MCF 10A (cell line): ENCODE results near the gene GALR3. TPM values are rescaled to one million over a fixed set of nuclear protein-coding genes. Genes with fewer than 3 reads are reported as not detected.

Experiments used
- BruUV-seq: library from RNA; stranded (reverse); fragments of 400-500 nt; replicated peaks from 2 replicates; lab custom pipeline; 2021; lab: Mats Ljungman, UMichigan
- CTCF ChIA-PET: fragments of 300-600 bp; sonication (Branson Sonifier 250); formaldehyde crosslinking; extraction: SDS; loops from one replicate; lab custom pipeline; 2021; ENCODE audit warnings: antibody characterized with exemption, inconsistent platforms; lab: Yijun Ruan, JAX
- POLR2A ChIA-PET: fragments of 300-600, 350-650 bp; sonication (Branson Sonifier 250); formaldehyde crosslinking; extraction: SDS; loops from one replicate; lab custom pipeline; 2020; ENCODE audit warnings: antibody characterized with exemption, inconsistent platforms; lab: Yijun Ruan, JAX
- DNase-seq: peaks from one replicate; pipeline ENCODE4 v3.0.0-alpha.2; 2018; ENCODE audit not compliant: unreplicated experiment
- H3K27ac Mint-ChIP-seq: one replicate; pipeline ENCODE4 v1.8.0; 2022; ENCODE audit warnings: mild to moderate bottlenecking, low read depth, mixed read lengths; ENCODE audit not compliant: unreplicated experiment
- H3K27me3 Mint-ChIP-seq: one replicate; pipeline ENCODE4 v1.8.0; 2022; ENCODE audit warnings: mixed read lengths; ENCODE audit not compliant: insufficient read depth, unreplicated experiment
- H3K36me3 Mint-ChIP-seq: one replicate; pipeline ENCODE4 v1.8.0; 2022; ENCODE audit warnings: mild to moderate bottlenecking, moderate library complexity, mixed read lengths; ENCODE audit not compliant: insufficient read depth, unreplicated experiment
- H3K4me1 Mint-ChIP-seq: one replicate; pipeline ENCODE4 v1.8.0; 2022; ENCODE audit warnings: mixed read lengths; ENCODE audit not compliant: insufficient read depth, unreplicated experiment
- H3K4me3 Mint-ChIP-seq: one replicate; pipeline ENCODE4 v1.8.0; 2022; ENCODE audit warnings: mild to moderate bottlenecking, moderate library complexity, mixed read lengths; ENCODE audit not compliant: unreplicated experiment
- H3K9me3 Mint-ChIP-seq: one replicate; pipeline ENCODE4 v1.8.0; 2022; ENCODE audit warnings: mixed read lengths; ENCODE audit not compliant: unreplicated experiment
- intact Hi-C: fragments of 100-400 bp; cut with micrococcal nuclease; formaldehyde crosslinking; loops from 2 replicates; pipeline ENCODE4 v1.14.1; 2022
- total RNA-seq: library from RNA; stranded (reverse); gene quantifications from 2 replicates; pipeline ENCODE4 v1.2.3, GENCODE V29; 2022
- TF ChIP-seq, protein P1 (sequence below): fragments of 200-600 bp; IDR thresholded peaks from one replicate; pipeline ENCODE4 v1.8.0; 2022; ENCODE audit warnings: antibody characterized with exemption, mild to moderate bottlenecking; ENCODE audit not compliant: unreplicated experiment

Gene GALR3
- total RNA-seq, 1 experiment from 2014 or later = 0.26 TPM

DNA sequence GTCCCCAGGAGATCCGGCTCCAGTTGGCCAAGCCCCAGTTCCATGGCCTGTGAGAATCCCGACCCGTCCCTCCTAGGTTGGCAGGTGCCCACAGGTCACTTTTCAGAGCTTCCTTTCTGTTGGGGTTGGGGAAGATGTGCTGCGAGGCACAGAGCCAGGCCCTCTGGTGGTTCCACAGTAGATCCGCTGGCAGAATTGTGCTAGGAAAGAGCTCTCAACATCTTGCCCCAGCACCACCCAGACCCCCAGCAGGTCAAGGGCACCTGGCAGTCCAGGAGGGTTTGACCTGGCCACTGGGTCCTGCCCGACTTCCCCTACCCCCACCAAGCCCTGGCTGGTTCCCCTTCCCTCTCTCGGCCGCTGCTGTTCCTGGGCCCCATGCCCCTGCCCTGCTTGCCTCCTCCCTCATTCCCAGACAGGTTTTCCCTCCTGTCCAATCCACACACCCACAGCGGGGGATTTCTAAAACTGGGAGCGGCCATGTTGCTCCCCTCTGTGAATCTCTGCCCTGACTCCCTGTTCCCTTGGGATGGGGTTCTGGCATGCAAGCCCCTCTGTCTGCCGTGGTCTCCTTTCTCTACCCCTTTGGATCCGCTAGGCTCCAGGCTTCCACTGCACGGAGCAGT, 41.6 kb upstream of the GALR3 start:
- intact Hi-C loops = no loop called here
- peaks cover 9% of the 10 kb centered on the region for H3K36me3 Mint-ChIP-seq
- TF ChIP-seq, protein P1, sequence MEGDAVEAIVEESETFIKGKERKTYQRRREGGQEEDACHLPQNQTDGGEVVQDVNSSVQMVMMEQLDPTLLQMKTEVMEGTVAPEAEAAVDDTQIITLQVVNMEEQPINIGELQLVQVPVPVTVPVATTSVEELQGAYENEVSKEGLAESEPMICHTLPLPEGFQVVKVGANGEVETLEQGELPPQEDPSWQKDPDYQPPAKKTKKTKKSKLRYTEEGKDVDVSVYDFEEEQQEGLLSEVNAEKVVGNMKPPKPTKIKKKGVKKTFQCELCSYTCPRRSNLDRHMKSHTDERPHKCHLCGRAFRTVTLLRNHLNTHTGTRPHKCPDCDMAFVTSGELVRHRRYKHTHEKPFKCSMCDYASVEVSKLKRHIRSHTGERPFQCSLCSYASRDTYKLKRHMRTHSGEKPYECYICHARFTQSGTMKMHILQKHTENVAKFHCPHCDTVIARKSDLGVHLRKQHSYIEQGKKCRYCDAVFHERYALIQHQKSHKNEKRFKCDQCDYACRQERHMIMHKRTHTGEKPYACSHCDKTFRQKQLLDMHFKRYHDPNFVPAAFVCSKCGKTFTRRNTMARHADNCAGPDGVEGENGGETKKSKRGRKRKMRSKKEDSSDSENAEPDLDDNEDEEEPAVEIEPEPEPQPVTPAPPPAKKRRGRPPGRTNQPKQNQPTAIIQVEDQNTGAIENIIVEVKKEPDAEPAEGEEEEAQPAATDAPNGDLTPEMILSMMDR = no peak
- H3K4me1 Mint-ChIP-seq = peaks cover 32% of the 10 kb centered on the region
- no TSS peak for BruUV-seq
- H3K4me3 Mint-ChIP-seq = no peak overlapping the region
- CTCF ChIA-PET = interaction anchor here (0.6 to 3.5 kb wide), 4 partner anchors 18 to 189 kb away, joined by 3 to 16 read pairs (median 5); no protein-coding TSS in a partner anchor
- DNase-seq = no peak
- no peaks in the 10 kb centered on the region for H3K9me3 Mint-ChIP-seq
- POLR2A ChIA-PET = interaction anchor here (0.7 to 3.4 kb wide), 4 partner anchors 26 to 95 kb away, joined by 3 to 14 read pairs (median 4); partner anchors contain the start of genes GCAT and NOL12
- no peaks in the 10 kb centered on the region for H3K27me3 Mint-ChIP-seq
- H3K27ac Mint-ChIP-seq = peak overlapping the region; percentile 52

DNA sequence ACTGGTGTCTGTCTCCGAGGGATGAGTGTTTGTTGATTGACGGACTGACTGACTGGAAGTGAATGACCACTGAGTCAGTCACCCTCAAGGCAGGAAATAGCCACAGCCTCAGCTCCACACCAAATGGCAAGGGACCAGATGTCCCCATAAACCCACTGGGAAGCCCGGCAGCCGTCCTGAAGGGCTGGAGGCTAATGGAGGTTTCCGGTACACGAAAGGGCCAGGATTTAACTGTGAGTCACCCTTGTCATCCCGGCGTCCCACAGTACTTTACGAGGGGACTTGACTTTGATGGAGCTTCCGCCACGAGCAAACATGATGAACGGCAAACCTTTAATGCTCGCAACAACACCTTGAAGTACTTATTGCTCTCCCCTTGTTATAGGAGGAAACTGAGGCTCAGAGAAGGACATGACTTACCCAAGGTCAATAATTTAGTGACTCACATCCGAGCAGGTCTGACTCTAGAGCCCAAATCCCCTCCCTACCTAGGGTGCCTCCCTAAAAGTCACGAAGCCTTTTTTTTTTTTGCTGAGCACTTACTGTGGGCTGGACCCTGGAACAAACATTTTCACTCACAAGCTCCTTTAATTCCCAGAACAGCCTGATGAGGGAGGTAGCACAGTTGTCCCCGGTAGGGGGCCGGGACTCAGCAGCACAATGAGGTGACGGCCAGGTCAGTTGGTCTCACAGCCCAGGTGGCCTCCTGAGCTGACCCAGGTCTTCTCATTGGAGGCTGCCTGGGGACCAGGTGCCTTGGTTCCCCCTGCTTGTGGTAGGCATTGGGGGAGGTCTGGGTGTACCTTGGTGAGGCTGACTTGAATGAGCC, 40.6 kb upstream of the GALR3 start:
- H3K36me3 Mint-ChIP-seq = peaks cover 9% of the 10 kb centered on the region
- TF ChIP-seq, protein P1 = peak; percentile 23
- CTCF ChIA-PET = interaction anchor here (0.6 to 3.5 kb wide), 4 partner anchors 35 to 190 kb away, joined by 3 to 16 read pairs (median 3); no protein-coding TSS in a partner anchor
- no peaks in the 10 kb centered on the region for H3K27me3 Mint-ChIP-seq
- peak; percentile 78 for DNase-seq
- H3K4me3 Mint-ChIP-seq = no peak overlapping the region
- intact Hi-C loops = no loop called here
- BruUV-seq = no TSS peak
- H3K27ac Mint-ChIP-seq = peak overlapping the region; percentile 52
- POLR2A ChIA-PET = interaction anchor here (0.6 to 3.4 kb wide), 6 partner anchors 18 to 107 kb away, joined by 3 to 14 read pairs (median 4); partner anchors contain the start of genes GCAT, LGALS1 and NOL12
- peaks cover 29% of the 10 kb centered on the region for H3K4me1 Mint-ChIP-seq
- H3K9me3 Mint-ChIP-seq = no peaks in the 10 kb centered on the region

DNA sequence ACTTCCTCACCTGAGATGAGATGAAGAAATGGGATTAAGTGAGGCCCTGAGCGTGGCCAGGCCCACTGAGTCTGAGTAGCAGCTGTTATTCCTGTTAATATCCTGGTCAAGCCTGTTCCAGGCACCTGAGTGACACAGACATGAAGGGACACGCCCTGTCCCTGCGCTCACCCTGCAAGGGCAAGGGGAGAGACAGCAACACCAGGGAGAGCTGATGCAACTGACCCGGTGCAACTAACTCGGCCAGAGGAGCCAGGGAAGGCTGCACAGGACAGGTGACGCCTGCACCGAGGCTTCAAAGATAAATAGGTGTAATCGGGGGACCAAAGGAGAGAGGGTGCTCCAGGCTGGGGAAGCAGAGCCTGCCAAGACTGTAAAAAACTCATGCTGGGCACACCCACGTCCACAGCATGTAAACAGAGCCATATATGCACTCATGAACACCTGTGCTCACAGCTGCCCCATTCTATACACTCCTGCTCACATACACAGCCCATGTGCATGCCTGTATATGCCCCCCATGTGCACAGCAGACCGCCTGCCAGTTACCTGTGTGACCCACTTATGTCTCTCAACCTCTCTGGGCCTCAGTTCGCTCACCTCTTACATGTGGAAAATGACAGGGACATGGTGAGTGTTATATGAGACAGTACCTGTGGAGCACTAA, 38.2 kb upstream of the GALR3 start:
- intact Hi-C loops = no loop called here
- BruUV-seq = no TSS peak
- no peaks in the 10 kb centered on the region for H3K27me3 Mint-ChIP-seq
- no peaks in the 10 kb centered on the region for H3K9me3 Mint-ChIP-seq
- H3K4me1 Mint-ChIP-seq = peaks cover 29% of the 10 kb centered on the region
- TF ChIP-seq, protein P1 = no peak
- CTCF ChIA-PET = interaction anchor here (3.5 kb wide), 1 partner anchor 142 kb away, joined by 16 read pairs; no protein-coding TSS in a partner anchor
- DNase-seq = peak; percentile 61
- POLR2A ChIA-PET = interaction anchor here (0.6 to 1.8 kb wide), 6 partner anchors 23 to 241 kb away, joined by 3 to 7 read pairs (median 4); partner anchors contain the start of genes GCAT and PDXP
- peak overlapping the region; percentile 43 for H3K27ac Mint-ChIP-seq
- H3K36me3 Mint-ChIP-seq = no peaks in the 10 kb centered on the region
- H3K4me3 Mint-ChIP-seq = peak overlapping the region; percentile 1
